ENCODE data around the gene IL17RD.

DNA sequence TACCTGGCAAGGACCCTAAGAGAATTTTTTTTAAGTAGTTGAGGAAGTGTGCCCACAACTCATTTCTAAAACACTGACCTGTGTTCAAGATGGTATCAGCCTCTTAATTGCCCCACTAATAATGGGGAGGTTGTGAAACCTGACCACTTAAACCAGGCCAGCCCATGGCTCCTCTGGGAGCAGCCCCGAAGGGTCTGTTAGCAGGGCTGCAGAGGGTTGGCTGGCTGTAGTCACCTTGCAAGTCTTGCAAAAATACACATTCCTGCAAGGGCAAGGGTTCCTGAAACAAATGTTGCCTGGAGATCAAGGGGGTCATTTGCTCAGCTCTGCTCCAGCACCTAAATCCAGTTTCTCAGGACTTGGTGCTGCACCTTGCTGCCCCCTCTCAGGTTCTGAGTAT is 3.2 kb downstream of the IL17RD start:
- TF ChIP-seq RAD51 (IDR thresholded peaks at IDR 0.05) (no peak), BRCA1 (IDR thresholded peaks at IDR 0.05; ENCODE audit: low read depth, low read length) (no peak), YY1 (IDR thresholded peaks at IDR 0.05; ENCODE audit: low read depth, low read length) (no peak), SP1 (IDR thresholded peaks at IDR 0.05; ENCODE audit: low read depth, low read length) (no peak), POLR2AphosphoS5 (IDR thresholded peaks at IDR 0.05; ENCODE audit: low read length) (no peak)
- TF ChIP-seq, protein P1, sequence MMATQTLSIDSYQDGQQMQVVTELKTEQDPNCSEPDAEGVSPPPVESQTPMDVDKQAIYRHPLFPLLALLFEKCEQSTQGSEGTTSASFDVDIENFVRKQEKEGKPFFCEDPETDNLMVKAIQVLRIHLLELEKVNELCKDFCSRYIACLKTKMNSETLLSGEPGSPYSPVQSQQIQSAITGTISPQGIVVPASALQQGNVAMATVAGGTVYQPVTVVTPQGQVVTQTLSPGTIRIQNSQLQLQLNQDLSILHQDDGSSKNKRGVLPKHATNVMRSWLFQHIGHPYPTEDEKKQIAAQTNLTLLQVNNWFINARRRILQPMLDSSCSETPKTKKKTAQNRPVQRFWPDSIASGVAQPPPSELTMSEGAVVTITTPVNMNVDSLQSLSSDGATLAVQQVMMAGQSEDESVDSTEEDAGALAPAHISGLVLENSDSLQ (IDR thresholded peaks at IDR 0.05): no peak
- TF ChIP-seq, protein P2, sequence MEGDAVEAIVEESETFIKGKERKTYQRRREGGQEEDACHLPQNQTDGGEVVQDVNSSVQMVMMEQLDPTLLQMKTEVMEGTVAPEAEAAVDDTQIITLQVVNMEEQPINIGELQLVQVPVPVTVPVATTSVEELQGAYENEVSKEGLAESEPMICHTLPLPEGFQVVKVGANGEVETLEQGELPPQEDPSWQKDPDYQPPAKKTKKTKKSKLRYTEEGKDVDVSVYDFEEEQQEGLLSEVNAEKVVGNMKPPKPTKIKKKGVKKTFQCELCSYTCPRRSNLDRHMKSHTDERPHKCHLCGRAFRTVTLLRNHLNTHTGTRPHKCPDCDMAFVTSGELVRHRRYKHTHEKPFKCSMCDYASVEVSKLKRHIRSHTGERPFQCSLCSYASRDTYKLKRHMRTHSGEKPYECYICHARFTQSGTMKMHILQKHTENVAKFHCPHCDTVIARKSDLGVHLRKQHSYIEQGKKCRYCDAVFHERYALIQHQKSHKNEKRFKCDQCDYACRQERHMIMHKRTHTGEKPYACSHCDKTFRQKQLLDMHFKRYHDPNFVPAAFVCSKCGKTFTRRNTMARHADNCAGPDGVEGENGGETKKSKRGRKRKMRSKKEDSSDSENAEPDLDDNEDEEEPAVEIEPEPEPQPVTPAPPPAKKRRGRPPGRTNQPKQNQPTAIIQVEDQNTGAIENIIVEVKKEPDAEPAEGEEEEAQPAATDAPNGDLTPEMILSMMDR (IDR thresholded peaks at IDR 0.05 in 2 of 3, conservative IDR thresholded peaks at IDR 0.05 in 1 of 3; ENCODE audit: control insufficient read depth in 2 of 3, extremely low read depth in 1 of 3, insufficient read depth in 1 of 3, low read depth in 3 of 3, low read length in 3 of 3): no peak
- TF ChIP-seq, protein P3, sequence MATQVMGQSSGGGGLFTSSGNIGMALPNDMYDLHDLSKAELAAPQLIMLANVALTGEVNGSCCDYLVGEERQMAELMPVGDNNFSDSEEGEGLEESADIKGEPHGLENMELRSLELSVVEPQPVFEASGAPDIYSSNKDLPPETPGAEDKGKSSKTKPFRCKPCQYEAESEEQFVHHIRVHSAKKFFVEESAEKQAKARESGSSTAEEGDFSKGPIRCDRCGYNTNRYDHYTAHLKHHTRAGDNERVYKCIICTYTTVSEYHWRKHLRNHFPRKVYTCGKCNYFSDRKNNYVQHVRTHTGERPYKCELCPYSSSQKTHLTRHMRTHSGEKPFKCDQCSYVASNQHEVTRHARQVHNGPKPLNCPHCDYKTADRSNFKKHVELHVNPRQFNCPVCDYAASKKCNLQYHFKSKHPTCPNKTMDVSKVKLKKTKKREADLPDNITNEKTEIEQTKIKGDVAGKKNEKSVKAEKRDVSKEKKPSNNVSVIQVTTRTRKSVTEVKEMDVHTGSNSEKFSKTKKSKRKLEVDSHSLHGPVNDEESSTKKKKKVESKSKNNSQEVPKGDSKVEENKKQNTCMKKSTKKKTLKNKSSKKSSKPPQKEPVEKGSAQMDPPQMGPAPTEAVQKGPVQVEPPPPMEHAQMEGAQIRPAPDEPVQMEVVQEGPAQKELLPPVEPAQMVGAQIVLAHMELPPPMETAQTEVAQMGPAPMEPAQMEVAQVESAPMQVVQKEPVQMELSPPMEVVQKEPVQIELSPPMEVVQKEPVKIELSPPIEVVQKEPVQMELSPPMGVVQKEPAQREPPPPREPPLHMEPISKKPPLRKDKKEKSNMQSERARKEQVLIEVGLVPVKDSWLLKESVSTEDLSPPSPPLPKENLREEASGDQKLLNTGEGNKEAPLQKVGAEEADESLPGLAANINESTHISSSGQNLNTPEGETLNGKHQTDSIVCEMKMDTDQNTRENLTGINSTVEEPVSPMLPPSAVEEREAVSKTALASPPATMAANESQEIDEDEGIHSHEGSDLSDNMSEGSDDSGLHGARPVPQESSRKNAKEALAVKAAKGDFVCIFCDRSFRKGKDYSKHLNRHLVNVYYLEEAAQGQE (IDR thresholded peaks at IDR 0.05; ENCODE audit: low read depth, low read length): no peak
- TF ChIP-seq, protein P4, sequence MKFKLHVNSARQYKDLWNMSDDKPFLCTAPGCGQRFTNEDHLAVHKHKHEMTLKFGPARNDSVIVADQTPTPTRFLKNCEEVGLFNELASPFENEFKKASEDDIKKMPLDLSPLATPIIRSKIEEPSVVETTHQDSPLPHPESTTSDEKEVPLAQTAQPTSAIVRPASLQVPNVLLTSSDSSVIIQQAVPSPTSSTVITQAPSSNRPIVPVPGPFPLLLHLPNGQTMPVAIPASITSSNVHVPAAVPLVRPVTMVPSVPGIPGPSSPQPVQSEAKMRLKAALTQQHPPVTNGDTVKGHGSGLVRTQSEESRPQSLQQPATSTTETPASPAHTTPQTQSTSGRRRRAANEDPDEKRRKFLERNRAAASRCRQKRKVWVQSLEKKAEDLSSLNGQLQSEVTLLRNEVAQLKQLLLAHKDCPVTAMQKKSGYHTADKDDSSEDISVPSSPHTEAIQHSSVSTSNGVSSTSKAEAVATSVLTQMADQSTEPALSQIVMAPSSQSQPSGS (IDR thresholded peaks at IDR 0.05; ENCODE audit: low read length): no peak

Measured in GM12878 (cell line).